ENCODE data around the gene PCMTD2.

PCMTD2 gene

GRCh38 chr20:64238851-64239387 lies 16.6 kb upstream of the PCMTD2 start:
- DNase-seq (ENCODE audit: low read depth in 2 of 2) = no peak
- TF ChIP-seq CTCF (IDR thresholded peaks at IDR 0.05; ENCODE audit: low read depth, low read length) = no peak
- no peak overlapping the region for H3K4me3 ChIP-seq (replicated peaks in 1 of 2; ENCODE audit: low read depth in 2 of 2, low read length in 2 of 2)

- no peak overlapping the region for H3K4me3 ChIP-seq (replicated peaks in 1 of 2; ENCODE audit: low read depth in 2 of 2, low read length in 2 of 2)
- no peak for DNase-seq (ENCODE audit: low read depth in 2 of 2)
- TF ChIP-seq CTCF (IDR thresholded peaks at IDR 0.05; ENCODE audit: low read depth, low read length) = no peak
Measured at GRCh38 chr20:64239449-64240242, 15.9 kb upstream of the PCMTD2 start.

GRCh38 chr20:64240243-64241015 lies 15.1 kb upstream of the PCMTD2 start:
- H3K4me3 ChIP-seq (replicated peaks in 1 of 2; ENCODE audit: low read depth in 2 of 2, low read length in 2 of 2) = no peak overlapping the region
- DNase-seq (ENCODE audit: low read depth in 2 of 2) = no peak
- TF ChIP-seq CTCF (IDR thresholded peaks at IDR 0.05; ENCODE audit: low read depth, low read length) = no peak

DNA sequence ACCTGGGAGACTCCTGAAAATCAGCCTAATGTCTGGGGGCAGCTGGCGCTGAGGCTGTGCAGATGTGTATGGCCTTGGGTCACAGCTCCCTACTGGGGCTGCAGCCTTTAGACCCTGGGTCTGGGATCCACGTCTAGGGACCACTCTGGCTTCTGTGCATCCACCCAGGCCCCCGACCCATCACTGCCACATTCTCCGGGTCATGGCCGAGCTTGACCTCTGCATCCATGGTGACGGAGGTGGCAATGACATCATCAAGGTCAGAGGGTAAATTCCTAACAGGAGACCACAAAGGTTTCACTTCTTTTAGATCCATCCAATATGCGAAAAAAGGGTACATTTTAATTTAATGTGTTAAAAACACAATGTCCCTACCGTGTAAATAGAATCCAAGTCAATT lies 14.5 kb upstream of the PCMTD2 start:
- no peak for DNase-seq (ENCODE audit: low read depth in 2 of 2)
- no peak for TF ChIP-seq CTCF (IDR thresholded peaks at IDR 0.05; ENCODE audit: low read depth, low read length)
- no peak overlapping the region for H3K4me3 ChIP-seq (replicated peaks in 1 of 2; ENCODE audit: low read depth in 2 of 2, low read length in 2 of 2)

- no peak for TF ChIP-seq CTCF (IDR thresholded peaks at IDR 0.05; ENCODE audit: low read depth, low read length)
- H3K4me3 ChIP-seq (replicated peaks in 1 of 2; ENCODE audit: low read depth in 2 of 2, low read length in 2 of 2) = no peak overlapping the region
- no peak for DNase-seq (ENCODE audit: low read depth in 2 of 2)
Measured at GRCh38 chr20:64242003-64242796, 13.3 kb upstream of the PCMTD2 start.

GRCh38 chr20:64242797-64243475 lies 12.6 kb upstream of the PCMTD2 start:
- H3K4me3 ChIP-seq (replicated peaks in 1 of 2; ENCODE audit: low read depth in 2 of 2, low read length in 2 of 2) = no peak overlapping the region
- TF ChIP-seq CTCF (IDR thresholded peaks at IDR 0.05; ENCODE audit: low read depth, low read length) = no peak
- no peak for DNase-seq (ENCODE audit: low read depth in 2 of 2)

Measured in cardiac fibroblast (primary cell).